Mononuclear cell (primary cell): ENCODE measurements around the gene FAM13A. TPM values are rescaled to one million over a fixed set of nuclear protein-coding genes. Genes with fewer than 3 reads are reported as not detected.

Experiments used
- H3K27me3 ChIP-seq: 2 replicates; pipeline ENCODE4 v1.6.0; 2011; ENCODE audit warnings: low read length, control low read depth; ENCODE audit not compliant: insufficient read depth
- H3K4me1 ChIP-seq: 2 replicates; pipeline ENCODE4 v1.5.1; 2011; ENCODE audit warnings: mild to moderate bottlenecking, low read length, control low read depth; ENCODE audit not compliant: insufficient read depth
- H3K4me3 ChIP-seq: 2 replicates; pipeline ENCODE4 v1.5.1; 2011; ENCODE audit warnings: mild to moderate bottlenecking, low read length, moderate library complexity
- H3K9me3 ChIP-seq: 2 replicates; pipeline ENCODE4 v1.5.1; 2011; ENCODE audit warnings: low read depth, mild to moderate bottlenecking, control low read depth, low read length
- total RNA-seq: library from RNA; depleted of rRNA; stranded (reverse); fragments of >200 nt; gene quantifications from one replicate; pipeline ENCODE4 v1.2.3, GENCODE V29; 2012

Gene FAM13A
- total RNA-seq, 1 donor, result 7.9 TPM

GRCh38 chr4:88807499-88807898 lies 249.5 kb downstream of the FAM13A start:
- peaks cover 12% of the 10 kb centered on the region for H3K4me1 ChIP-seq
- no peaks in the 10 kb centered on the region for H3K9me3 ChIP-seq
- no peaks in the 10 kb centered on the region for H3K27me3 ChIP-seq
- no peak overlapping the region for H3K4me3 ChIP-seq

- peaks cover 13% of the 10 kb centered on the region for H3K4me1 ChIP-seq
- H3K9me3 ChIP-seq, result no peaks in the 10 kb centered on the region
- H3K4me3 ChIP-seq, result no peak overlapping the region
- no peaks in the 10 kb centered on the region for H3K27me3 ChIP-seq
Measured at GRCh38 chr4:88804234-88804633, 252.8 kb downstream of the FAM13A start.

DNA sequence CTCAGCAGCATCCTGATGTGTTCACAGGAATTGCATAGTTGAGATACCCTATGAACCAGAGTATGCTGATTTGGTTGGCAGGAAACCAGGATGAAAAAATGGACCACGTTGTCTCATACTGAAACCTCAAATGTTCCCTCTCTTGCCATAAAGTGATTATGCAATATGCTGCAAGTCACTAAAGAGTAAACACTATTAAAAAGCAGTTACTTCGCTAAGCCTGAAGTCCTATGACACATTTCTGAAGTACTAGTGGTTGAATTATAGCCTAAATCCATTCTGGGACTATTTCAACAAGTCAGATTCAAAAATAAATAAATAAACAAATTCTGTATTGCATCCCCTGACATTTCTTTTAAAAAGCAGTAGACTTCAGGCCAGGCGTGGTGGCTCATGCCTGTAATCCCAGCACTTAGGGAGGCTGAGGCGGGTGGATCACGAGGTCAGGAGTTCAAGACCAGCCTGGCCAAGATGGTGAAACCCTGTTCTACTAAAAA lies 253.3 kb downstream of the FAM13A start:
- no peak overlapping the region for H3K4me3 ChIP-seq
- H3K27me3 ChIP-seq, result no peaks in the 10 kb centered on the region
- peaks cover 13% of the 10 kb centered on the region for H3K4me1 ChIP-seq
- H3K9me3 ChIP-seq, result no peaks in the 10 kb centered on the region

GRCh38 chr4:88802585-88803286 lies 254.2 kb downstream of the FAM13A start:
- Histone ChIP-seq H3K4me1 (peaks cover 13% of the 10 kb centered on the region), H3K9me3 (no peaks in the 10 kb centered on the region), H3K27me3 (no peaks in the 10 kb centered on the region)

DNA sequence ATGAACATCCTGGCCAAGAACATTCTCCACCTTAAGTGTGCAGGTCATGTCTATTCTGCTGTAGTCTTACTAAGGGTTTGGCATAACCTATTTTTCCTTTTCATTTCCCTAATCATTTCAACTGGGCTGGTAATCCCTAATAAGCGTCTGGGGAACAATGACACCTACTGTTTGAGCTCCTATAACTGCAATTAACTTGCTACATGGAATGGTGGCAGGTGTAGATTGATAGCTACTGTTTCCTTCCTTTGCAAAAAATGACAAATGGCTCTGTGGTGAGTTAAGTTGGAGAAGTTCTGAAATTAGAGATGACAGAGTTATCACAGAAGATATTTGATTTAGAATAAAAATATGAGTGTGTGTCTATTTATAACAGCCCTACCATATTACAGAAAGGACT lies 254.8 kb downstream of the FAM13A start:
- Histone ChIP-seq H3K4me1 (peaks cover 13% of the 10 kb centered on the region), H3K9me3 (no peaks in the 10 kb centered on the region), H3K4me3 (no peak overlapping the region), H3K27me3 (no peaks in the 10 kb centered on the region)

More at GRCh38 chr4:88802585-88803286, 254.2 kb downstream of the FAM13A start:
- no peak overlapping the region for H3K4me3 ChIP-seq

DNA sequence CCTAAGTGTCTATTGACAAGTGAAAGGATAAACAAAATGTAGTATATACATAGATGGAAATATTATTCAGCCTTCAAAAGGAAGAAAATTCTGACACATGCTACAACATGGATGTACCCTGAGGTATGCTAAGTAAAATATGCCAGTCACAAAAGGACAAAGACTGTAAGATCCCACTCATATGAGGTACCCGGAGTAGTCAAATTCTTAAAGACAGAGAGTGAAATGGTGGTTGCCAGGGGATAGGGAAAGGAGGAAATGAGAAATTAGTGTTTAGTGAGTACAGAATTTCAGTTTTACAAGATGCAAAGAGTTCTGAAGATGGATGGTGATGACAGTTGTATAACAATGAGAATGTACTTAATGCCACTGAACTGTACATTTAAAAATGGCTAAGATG lies 257.1 kb downstream of the FAM13A start:
- peaks cover 13% of the 10 kb centered on the region for H3K4me1 ChIP-seq
- H3K27me3 ChIP-seq, result no peaks in the 10 kb centered on the region
- H3K9me3 ChIP-seq, result no peaks in the 10 kb centered on the region
- H3K4me3 ChIP-seq, result no peak overlapping the region

DNA sequence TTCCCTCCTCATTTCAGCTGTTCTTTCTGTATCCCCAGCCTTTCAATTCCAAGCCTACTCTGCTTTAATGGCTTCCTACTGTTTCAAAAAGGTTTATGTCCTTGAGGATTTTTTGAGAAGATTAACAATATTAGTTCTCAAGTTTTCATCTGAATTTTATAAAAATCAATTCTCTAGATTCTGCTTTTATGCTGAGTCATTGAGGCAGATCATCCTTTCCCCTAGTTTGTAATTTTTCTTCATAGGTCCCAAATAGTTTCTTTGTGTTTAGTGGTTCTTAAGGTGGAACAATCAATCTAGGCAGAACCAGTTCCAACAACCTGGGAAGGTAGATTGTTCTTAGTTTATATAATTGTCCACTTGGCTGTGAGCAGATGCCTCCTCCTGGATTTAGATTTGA lies 259.3 kb downstream of the FAM13A start:
- Histone ChIP-seq H3K4me3 (no peak overlapping the region), H3K27me3 (no peaks in the 10 kb centered on the region), H3K9me3 (no peaks in the 10 kb centered on the region), H3K4me1 (peaks cover 5% of the 10 kb centered on the region)

DNA sequence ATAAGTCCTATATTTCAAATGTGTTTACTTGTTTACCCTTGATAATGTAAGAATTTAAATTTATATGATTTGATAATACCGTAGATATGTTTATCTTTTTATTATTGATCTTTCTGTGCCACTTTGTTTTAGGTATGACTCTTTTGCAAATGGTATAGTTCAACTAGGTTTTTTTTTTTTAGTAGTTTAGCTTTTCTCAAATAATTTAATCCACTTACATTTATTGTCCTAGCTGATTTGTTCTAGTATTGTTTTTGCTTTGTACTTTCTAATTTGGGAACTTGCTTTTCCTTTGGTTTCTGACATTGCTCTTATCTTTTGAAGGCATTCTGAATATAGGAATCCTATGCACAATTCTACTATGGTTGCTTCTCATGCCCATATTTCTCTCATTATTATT lies 260.4 kb downstream of the FAM13A start:
- peaks cover 5% of the 10 kb centered on the region for H3K4me1 ChIP-seq
- H3K9me3 ChIP-seq, result no peaks in the 10 kb centered on the region
- H3K4me3 ChIP-seq, result no peak overlapping the region
- H3K27me3 ChIP-seq, result no peaks in the 10 kb centered on the region

DNA sequence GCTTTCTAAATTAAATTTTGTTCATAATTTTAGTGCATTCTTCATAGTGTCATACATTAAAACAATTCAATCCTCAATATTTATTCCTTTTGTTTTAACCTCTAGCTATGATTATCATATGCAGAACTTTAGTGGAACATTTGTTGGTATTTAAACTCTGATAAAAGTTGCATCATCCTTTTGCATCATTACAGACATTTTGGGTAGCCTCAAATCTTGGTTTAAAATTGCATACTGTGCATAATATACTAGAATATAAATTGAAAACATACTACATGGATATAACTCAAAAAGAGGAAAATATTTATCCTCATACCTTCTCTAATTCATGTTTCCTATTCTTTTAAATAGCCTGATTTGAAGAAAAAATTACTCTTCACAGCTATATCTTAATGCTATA lies 262.0 kb downstream of the FAM13A start:
- Histone ChIP-seq H3K4me3 (no peak overlapping the region), H3K4me1 (peaks cover 5% of the 10 kb centered on the region), H3K9me3 (no peaks in the 10 kb centered on the region), H3K27me3 (no peaks in the 10 kb centered on the region)

- Histone ChIP-seq H3K4me3 (no peak overlapping the region), H3K27me3 (no peaks in the 10 kb centered on the region), H3K4me1 (peaks cover 5% of the 10 kb centered on the region), H3K9me3 (no peaks in the 10 kb centered on the region)
Measured at GRCh38 chr4:88794087-88794690, 262.8 kb downstream of the FAM13A start.

- Histone ChIP-seq H3K4me1 (peaks cover 5% of the 10 kb centered on the region), H3K4me3 (no peak overlapping the region), H3K27me3 (no peaks in the 10 kb centered on the region), H3K9me3 (no peaks in the 10 kb centered on the region)
Measured at GRCh38 chr4:88793475-88793874, 263.5 kb downstream of the FAM13A start.

- Histone ChIP-seq H3K4me1 (peaks cover 5% of the 10 kb centered on the region), H3K9me3 (no peaks in the 10 kb centered on the region), H3K4me3 (no peak overlapping the region), H3K27me3 (no peaks in the 10 kb centered on the region)
Measured at GRCh38 chr4:88792821-88793220, 264.2 kb downstream of the FAM13A start.

- H3K4me1 ChIP-seq, result peaks cover 5% of the 10 kb centered on the region
- no peaks in the 10 kb centered on the region for H3K9me3 ChIP-seq
- no peak overlapping the region for H3K4me3 ChIP-seq
- H3K27me3 ChIP-seq, result no peaks in the 10 kb centered on the region
Measured at GRCh38 chr4:88792268-88792781, 264.7 kb downstream of the FAM13A start.

GRCh38 chr4:88791274-88791673 lies 265.7 kb downstream of the FAM13A start:
- peaks cover 5% of the 10 kb centered on the region for H3K4me1 ChIP-seq
- H3K4me3 ChIP-seq, result no peak overlapping the region
- no peaks in the 10 kb centered on the region for H3K9me3 ChIP-seq
- no peaks in the 10 kb centered on the region for H3K27me3 ChIP-seq

DNA sequence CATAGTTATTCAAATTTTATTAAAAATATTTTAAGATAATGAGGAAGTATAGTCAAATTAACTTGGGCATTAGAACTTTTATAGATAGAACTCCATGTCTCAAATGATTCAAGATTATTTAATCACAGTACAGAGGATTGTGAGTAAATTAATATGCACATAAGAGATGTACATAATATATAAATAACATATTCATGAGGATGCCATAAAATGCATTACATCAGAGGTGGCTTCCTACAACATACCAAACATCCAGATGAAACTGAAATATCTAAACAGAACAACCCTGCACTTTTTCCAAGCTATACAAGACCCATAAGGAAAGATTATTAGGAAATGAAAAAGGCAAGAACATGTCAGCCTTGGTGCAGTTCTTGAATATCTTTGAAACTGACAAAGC lies 268.1 kb downstream of the FAM13A start:
- no peaks in the 10 kb centered on the region for H3K27me3 ChIP-seq
- H3K4me3 ChIP-seq, result no peak overlapping the region

DNA sequence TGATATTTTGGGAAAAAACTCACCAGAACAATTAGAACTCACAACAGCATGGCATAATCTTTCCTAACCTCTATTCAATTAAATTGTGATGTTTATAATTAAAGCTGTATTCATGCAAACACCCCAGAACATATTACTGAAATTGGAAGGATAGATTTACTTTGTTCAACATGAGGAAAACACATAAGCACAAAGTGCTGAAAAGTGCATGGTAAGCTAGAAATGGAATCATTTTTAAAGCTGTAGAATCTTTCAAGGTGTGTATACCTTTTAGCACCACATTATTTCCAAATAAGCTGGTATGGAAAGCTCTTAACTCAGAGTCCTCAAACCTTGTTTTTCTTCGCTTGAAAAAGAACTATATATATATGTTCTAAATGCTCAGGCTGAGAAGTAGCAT lies 268.6 kb downstream of the FAM13A start:
- Histone ChIP-seq H3K4me3 (no peak overlapping the region), H3K4me1 (peaks cover 5% of the 10 kb centered on the region), H3K27me3 (no peaks in the 10 kb centered on the region), H3K9me3 (no peaks in the 10 kb centered on the region)

More for the DNA sequence above, 268.1 kb downstream of the FAM13A start:
- peaks cover 5% of the 10 kb centered on the region for H3K4me1 ChIP-seq
- H3K9me3 ChIP-seq, result no peaks in the 10 kb centered on the region
